GM21619 (cell line): ENCODE data around the gene CCDC61.

Experiments
- ATAC-seq: cut with Tn5 transposase; IDR thresholded peaks from one replicate; pipeline ENCODE4 v1.9.1; 2021; ENCODE audit not compliant: unreplicated experiment

CCDC61 gene

GRCh38 chr19:46036744-46037128, 41.5 kb downstream of the CCDC61 start:
- no peak for ATAC-seq

GRCh38 chr19:46040125-46040524, 44.9 kb downstream of the CCDC61 start:
- ATAC-seq: no peak

- no peak for ATAC-seq
Observed at GRCh38 chr19:46040952-46041500, 45.8 kb downstream of the CCDC61 start, which contains the start of gene IGFL4. TSS of gene IGFL4 (minus strand) at chr19:46041002. CDS start at chr19:46040962, 40 bp downstream.

- ATAC-seq: no peak
Observed at GRCh38 chr19:46042252-46042883, 47.1 kb downstream of the CCDC61 start.

- no peak for ATAC-seq
Observed at GRCh38 chr19:46043519-46043918, 48.3 kb downstream of the CCDC61 start.

- ATAC-seq: no peak
Observed at GRCh38 chr19:46049597-46049996, 54.3 kb downstream of the CCDC61 start.

GRCh38 chr19:46052896-46053295, 57.6 kb downstream of the CCDC61 start:
- no peak for ATAC-seq

GRCh38 chr19:46056536-46056935, 61.3 kb downstream of the CCDC61 start:
- no peak for ATAC-seq

GRCh38 chr19:46058778-46059177, 63.5 kb downstream of the CCDC61 start:
- no peak for ATAC-seq

GRCh38 chr19:46060012-46060411, 64.7 kb downstream of the CCDC61 start:
- no peak for ATAC-seq

GRCh38 chr19:46063201-46063600, 67.9 kb downstream of the CCDC61 start:
- no peak for ATAC-seq

- ATAC-seq: no peak
Observed at GRCh38 chr19:46065486-46066071, 70.3 kb downstream of the CCDC61 start.

- ATAC-seq: no peak
Observed at GRCh38 chr19:46066471-46066870, 71.2 kb downstream of the CCDC61 start.

GRCh38 chr19:46067691-46068090, 72.4 kb downstream of the CCDC61 start:
- ATAC-seq: no peak
